GM23248 (cell line): ENCODE results near the gene SPINT2. TPM values are rescaled to one million over a fixed set of nuclear protein-coding genes. Genes with fewer than 3 reads are reported as not detected.
"Not testable (repeated sequence)": the region's sequence is repeated elsewhere in the genome, so short reads cannot be mapped to it uniquely, and the experiment has no call there.

Experiments used
- DNase-seq: peaks from one replicate; pipeline ENCODE4 v3.0.0-alpha.2; 2015
- H2AFZ ChIP-seq: fragments of 200-600 bp; sonication (generic); 2 replicates; pipeline ENCODE4 v1.6.1; 2016; ENCODE audit warnings: antibody characterized with exemption
- H3F3A ChIP-seq: fragments of 200-600 bp; sonication (generic); 2 replicates; pipeline ENCODE4 v1.6.1; 2016; ENCODE audit warnings: mild to moderate bottlenecking, antibody characterized with exemption, mixed run types; ENCODE audit not compliant: insufficient read depth
- H3K27ac ChIP-seq: fragments of 200-600 bp; sonication (generic); 2 replicates; pipeline ENCODE4 v1.5.1; 2016; ENCODE audit warnings: mild to moderate bottlenecking
- H3K27me3 ChIP-seq: fragments of 200-600 bp; sonication (generic); replicated peaks from 2 replicates; pipeline ENCODE4 v1.6.1; 2016; ENCODE audit warnings: mild to moderate bottlenecking; ENCODE audit not compliant: insufficient read depth
- H3K36me3 ChIP-seq: fragments of 200-600 bp; sonication (generic); 2 replicates; pipeline ENCODE4 v1.6.1; 2016; ENCODE audit warnings: low read depth, mild to moderate bottlenecking
- H3K4me1 ChIP-seq: fragments of 200-600 bp; sonication (generic); 2 replicates; pipeline ENCODE4 v1.6.1; 2016; ENCODE audit warnings: mild to moderate bottlenecking; ENCODE audit not compliant: insufficient read depth
- H3K4me2 ChIP-seq: fragments of 200-600 bp; sonication (generic); one replicate; pipeline ENCODE4 v1.6.1; 2016; ENCODE audit warnings: mild to moderate bottlenecking; ENCODE audit not compliant: unreplicated experiment
- H3K4me3 ChIP-seq: fragments of 200-600 bp; sonication (generic); 2 replicates; pipeline ENCODE4 v1.5.1; 2016; ENCODE audit warnings: mild to moderate bottlenecking
- H3K79me2 ChIP-seq: fragments of 200-600 bp; sonication (generic); 2 replicates; pipeline ENCODE4 v1.6.1; 2016; ENCODE audit warnings: mild to moderate bottlenecking; ENCODE audit not compliant: insufficient read depth
- H3K9ac ChIP-seq: fragments of 200-600 bp; sonication (generic); 2 replicates; pipeline ENCODE4 v1.6.1; 2016; ENCODE audit warnings: mild to moderate bottlenecking
- H3K9me2 ChIP-seq: fragments of 200-600 bp; sonication (generic); 2 replicates; pipeline ENCODE4 v1.6.1; 2016; ENCODE audit warnings: mixed run types, mild to moderate bottlenecking, moderate library complexity; ENCODE audit not compliant: insufficient read depth
- H3K9me3 ChIP-seq: fragments of 200-600 bp; sonication (generic); one replicate; pipeline ENCODE4 v1.6.1; 2017; ENCODE audit warnings: low read depth
- H4K20me1 ChIP-seq: fragments of 200-600 bp; sonication (generic); 2 replicates; pipeline ENCODE4 v1.6.0; 2016; ENCODE audit not compliant: insufficient read depth
- EZH2 ChIP-seq: fragments of 200-600 bp; sonication (generic); IDR thresholded peaks from 2 replicates; pipeline ENCODE4 v1.6.1; 2018; ENCODE audit warnings: antibody characterized with exemption, mild to moderate bottlenecking; ENCODE audit not compliant: insufficient read depth, poor library complexity, severe bottlenecking
- EZH2phosphoT487 ChIP-seq: fragments of 200-600 bp; sonication (generic); IDR thresholded peaks from 2 replicates; pipeline ENCODE4 v1.6.1; 2018; ENCODE audit warnings: antibody characterized with exemption, moderate library complexity, mild to moderate bottlenecking, low read depth; ENCODE audit not compliant: insufficient read depth
- WGBS, 2 experiments: methylation state at CpG; one replicate each; pipeline ENCODE4 v1.1.6; 2015 to 2017; ENCODE audit warnings: low lambda C conversion rate in 2 of 2, low coverage in 1 of 2; ENCODE audit errors: missing lambda C conversion rate in 2 of 2; 5-methylcytosine and 5-hydroxymethylcytosine counted together
- in situ Hi-C: fragments of 300-500 bp; cut with MboI; formaldehyde crosslinking; loops from 2 replicates; pipeline ENCODE4 v1.15.0; 2020
- polyA plus RNA-seq: library from polyadenylated mRNA; unstranded; fragments of >200 nt; fragmentation: Nextera tagmentation; extraction: Ambion mirVana; gene quantifications from 2 replicates; pipeline ENCODE4 v1.2.1, GENCODE V29; 2016
- total RNA-seq: library from RNA; depleted of rRNA; stranded (reverse); fragments of >200 nt; shearing (Covaris generic); gene quantifications from 2 replicates; pipeline ENCODE4 v1.2.3, GENCODE V29; 2014

Gene SPINT2
- total and polyA plus RNA-seq, 2 experiments from 2014 or later, result 3.2 to 9.3 TPM

GRCh38 chr19:38228491-38229439, 35.6 kb upstream of the SPINT2 start:
- no peaks in the 10 kb centered on the region for H3K79me2 ChIP-seq
- H3K9me2 ChIP-seq, result no peaks in the 10 kb centered on the region
- peak overlapping the region; percentile 65 for H3K4me3 ChIP-seq
- H3K9me3 ChIP-seq, result no peaks in the 10 kb centered on the region
- H3F3A ChIP-seq, result peaks cover 6% of the 10 kb centered on the region; the same call in 1 of the 2 replicates
- TF ChIP-seq EZH2phosphoT487 (no peak), EZH2 (peak; percentile 44)
- no peak overlapping the region for H3K27ac ChIP-seq
- no peak for DNase-seq
- in situ Hi-C loops, result no loop called here
- peak overlapping the region; percentile 2; the same call in 1 of the 2 replicates for H3K9ac ChIP-seq
- 0 to 1% methylated on average over 31 to 77 of the region's 80 CpGs for WGBS, 2 experiments
- no peaks in the 10 kb centered on the region for H3K36me3 ChIP-seq
- no peaks in the 10 kb centered on the region for H4K20me1 ChIP-seq
- H2AFZ ChIP-seq, result peak overlapping the region; percentile 58
- no peaks in the 10 kb centered on the region for H3K4me1 ChIP-seq
- H3K27me3 ChIP-seq, result no peaks in the 10 kb centered on the region
- H3K4me2 ChIP-seq, result peak overlapping the region; percentile 56

GRCh38 chr19:38229585-38230073, 34.7 kb upstream of the SPINT2 start:
- Histone ChIP-seq H3K27me3 (no peaks in the 10 kb centered on the region), H3K36me3 (no peaks in the 10 kb centered on the region), H3K4me3 (peak overlapping the region; percentile 65), H3K9me3 (no peaks in the 10 kb centered on the region), H3K4me2 (no peak overlapping the region), H3F3A (peaks cover 6% of the 10 kb centered on the region; the same call in 1 of the 2 replicates), H3K9ac (no peak overlapping the region), H3K79me2 (no peaks in the 10 kb centered on the region), H3K4me1 (no peaks in the 10 kb centered on the region), H3K27ac (no peak overlapping the region), H2AFZ (0 out of 2 replicates have a peak overlapping the region, but pooled peaks have one; percentile 30), H3K9me2 (no peaks in the 10 kb centered on the region), H4K20me1 (no peaks in the 10 kb centered on the region)
- peak; percentile 87 for DNase-seq
- no peak for TF ChIP-seq EZH2
- TF ChIP-seq EZH2phosphoT487, result no peak
- in situ Hi-C loops, result loop anchor here (10.0 kb wide), 1 partner anchor 335 kb away; no protein-coding TSS in a partner anchor
- 1 to 2% methylated on average over 6 to 18 of the region's 54 CpGs for WGBS, 2 experiments

DNA sequence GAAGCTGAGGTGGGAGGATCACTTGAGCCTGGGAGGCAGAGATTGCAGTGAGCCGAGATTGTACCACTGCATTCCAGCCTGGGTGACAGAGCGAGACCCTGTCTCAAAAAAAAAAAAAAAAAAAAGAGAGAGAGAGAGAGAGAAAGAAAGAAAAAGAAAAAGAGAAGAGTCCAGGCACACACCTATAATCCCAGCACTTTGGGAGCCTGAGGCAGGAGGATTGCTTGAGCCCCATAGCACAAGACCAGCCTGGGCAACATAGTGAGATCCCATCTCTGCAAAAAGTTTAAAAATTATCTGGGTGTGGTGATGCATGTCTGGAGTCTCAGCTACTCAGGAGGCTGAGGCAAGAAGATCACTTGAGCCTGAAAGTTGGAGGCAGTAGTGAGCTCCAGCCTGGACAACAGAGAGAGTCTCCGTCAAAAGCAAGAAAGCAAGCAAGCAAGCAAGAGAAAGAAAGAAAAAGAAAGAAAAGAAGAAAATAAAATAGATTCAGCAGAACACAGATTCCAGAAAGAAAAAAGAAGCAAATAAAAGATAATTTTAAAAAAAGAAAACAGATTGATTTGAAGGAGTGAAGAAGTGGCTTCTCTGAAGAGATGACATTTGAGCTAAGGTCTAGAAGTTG, 33.8 kb upstream of the SPINT2 start:
- in situ Hi-C loops, result loop anchor here (10.0 kb wide), 1 partner anchor 336 kb away; no protein-coding TSS in a partner anchor
- not testable (repeated sequence) for H3K9ac ChIP-seq, DNase-seq, H4K20me1 ChIP-seq, H3K4me1 ChIP-seq, H2AFZ ChIP-seq, H3K27ac ChIP-seq, H3K9me2 ChIP-seq, H3K9me3 ChIP-seq, H3K4me3 ChIP-seq, H3K79me2 ChIP-seq, H3K4me2 ChIP-seq, H3K36me3 ChIP-seq, H3F3A ChIP-seq, H3K27me3 ChIP-seq
- WGBS, 2 experiments, result 56 to 66% methylated on average over 3 of the region's 3 CpGs

GRCh38 chr19:38231918-38232317, 32.5 kb upstream of the SPINT2 start:
- 51 to 61% methylated on average over 7 of the region's 7 CpGs for WGBS, 2 experiments
- no peak for DNase-seq
- no peak for TF ChIP-seq EZH2phosphoT487
- no peak for TF ChIP-seq EZH2
- H3K27me3 ChIP-seq, result no peaks in the 10 kb centered on the region
- no peaks in the 10 kb centered on the region for H3K9me3 ChIP-seq
- no peak overlapping the region for H3K27ac ChIP-seq
- H2AFZ ChIP-seq, result no peak overlapping the region
- H3K4me2 ChIP-seq, result no peak overlapping the region
- no peaks in the 10 kb centered on the region for H3K4me1 ChIP-seq
- no peaks in the 10 kb centered on the region for H3K79me2 ChIP-seq
- no peaks in the 10 kb centered on the region for H3K36me3 ChIP-seq
- in situ Hi-C loops, result loop anchor here (10.0 kb wide), 1 partner anchor 337 kb away; no protein-coding TSS in a partner anchor
- no peaks in the 10 kb centered on the region for H3K9me2 ChIP-seq
- peaks cover 6% of the 10 kb centered on the region; the same call in 1 of the 2 replicates for H3F3A ChIP-seq
- H3K4me3 ChIP-seq, result no peak overlapping the region
- H4K20me1 ChIP-seq, result no peaks in the 10 kb centered on the region
- no peak overlapping the region for H3K9ac ChIP-seq
